Kidney epithelial cell (primary cell): ENCODE data around the gene ANAPC2. TPM values are rescaled to one million over a fixed set of nuclear protein-coding genes. Genes with fewer than 3 reads are reported as not detected.
A peak's percentile ranks its signal among the peaks of the same experiment; 100 is the strongest.

Experiments
- DNase-seq: peaks from one replicate; pipeline ENCODE4 v3.0.0-alpha.2; 2010; ENCODE audit warnings: low read depth
- H3K27me3 ChIP-seq: 2 replicates; pipeline ENCODE4 v1.6.0; 2011; ENCODE audit warnings: low read length; ENCODE audit not compliant: control insufficient read depth, insufficient read depth
- H3K36me3 ChIP-seq: 2 replicates; pipeline ENCODE4 v1.5.1; 2011; ENCODE audit warnings: low read length; ENCODE audit not compliant: control insufficient read depth, insufficient read depth
- H3K4me3 ChIP-seq: 2 replicates; pipeline ENCODE4 v1.5.1; 2011; ENCODE audit warnings: low read depth, mild to moderate bottlenecking, control low read depth, low read length
- total RNA-seq: library from RNA; depleted of rRNA; stranded (reverse); fragments of >200 nt; gene quantifications from 2 replicates; pipeline ENCODE4 v1.2.3, GENCODE V29; 2015
- TF ChIP-seq, protein P1 (sequence below): IDR thresholded peaks from 2 replicates; pipeline ENCODE4 v1.5.1; 2011; ENCODE audit warnings: mild to moderate bottlenecking, moderate library complexity, low read length, control low read depth, inconsistent platforms; ENCODE audit not compliant: insufficient read depth, poor library complexity, severe bottlenecking

The ANAPC2 gene
- total RNA-seq, 1 donor from 2014 or later, result 18.8 TPM

DNA sequence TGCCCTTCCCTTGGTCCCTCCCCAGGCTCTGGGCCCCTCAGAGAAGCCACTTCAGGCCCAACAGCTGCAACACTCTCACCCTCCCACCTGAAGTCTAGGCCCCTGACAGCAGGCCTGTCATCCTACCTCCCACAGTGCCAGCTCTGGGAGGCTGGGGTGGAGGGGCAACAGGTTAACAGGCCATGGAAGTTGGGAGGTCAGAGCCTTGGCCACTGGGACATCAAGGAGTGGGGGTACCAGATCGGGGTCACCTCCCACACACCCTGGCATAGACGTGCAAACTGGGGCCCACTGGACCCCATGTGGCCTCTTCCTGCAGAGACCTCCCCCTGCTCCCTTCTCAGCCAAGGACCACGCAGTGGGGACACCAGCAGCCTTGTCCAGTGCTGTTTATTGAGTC lies 2.9 kb upstream of the ANAPC2 start:
- H3K36me3 ChIP-seq, result no peaks in the 10 kb centered on the region
- no peak for DNase-seq
- no peak overlapping the region for H3K4me3 ChIP-seq
- TF ChIP-seq, protein P1, sequence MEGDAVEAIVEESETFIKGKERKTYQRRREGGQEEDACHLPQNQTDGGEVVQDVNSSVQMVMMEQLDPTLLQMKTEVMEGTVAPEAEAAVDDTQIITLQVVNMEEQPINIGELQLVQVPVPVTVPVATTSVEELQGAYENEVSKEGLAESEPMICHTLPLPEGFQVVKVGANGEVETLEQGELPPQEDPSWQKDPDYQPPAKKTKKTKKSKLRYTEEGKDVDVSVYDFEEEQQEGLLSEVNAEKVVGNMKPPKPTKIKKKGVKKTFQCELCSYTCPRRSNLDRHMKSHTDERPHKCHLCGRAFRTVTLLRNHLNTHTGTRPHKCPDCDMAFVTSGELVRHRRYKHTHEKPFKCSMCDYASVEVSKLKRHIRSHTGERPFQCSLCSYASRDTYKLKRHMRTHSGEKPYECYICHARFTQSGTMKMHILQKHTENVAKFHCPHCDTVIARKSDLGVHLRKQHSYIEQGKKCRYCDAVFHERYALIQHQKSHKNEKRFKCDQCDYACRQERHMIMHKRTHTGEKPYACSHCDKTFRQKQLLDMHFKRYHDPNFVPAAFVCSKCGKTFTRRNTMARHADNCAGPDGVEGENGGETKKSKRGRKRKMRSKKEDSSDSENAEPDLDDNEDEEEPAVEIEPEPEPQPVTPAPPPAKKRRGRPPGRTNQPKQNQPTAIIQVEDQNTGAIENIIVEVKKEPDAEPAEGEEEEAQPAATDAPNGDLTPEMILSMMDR, result no peak
- H3K27me3 ChIP-seq, result no peaks in the 10 kb centered on the region

DNA sequence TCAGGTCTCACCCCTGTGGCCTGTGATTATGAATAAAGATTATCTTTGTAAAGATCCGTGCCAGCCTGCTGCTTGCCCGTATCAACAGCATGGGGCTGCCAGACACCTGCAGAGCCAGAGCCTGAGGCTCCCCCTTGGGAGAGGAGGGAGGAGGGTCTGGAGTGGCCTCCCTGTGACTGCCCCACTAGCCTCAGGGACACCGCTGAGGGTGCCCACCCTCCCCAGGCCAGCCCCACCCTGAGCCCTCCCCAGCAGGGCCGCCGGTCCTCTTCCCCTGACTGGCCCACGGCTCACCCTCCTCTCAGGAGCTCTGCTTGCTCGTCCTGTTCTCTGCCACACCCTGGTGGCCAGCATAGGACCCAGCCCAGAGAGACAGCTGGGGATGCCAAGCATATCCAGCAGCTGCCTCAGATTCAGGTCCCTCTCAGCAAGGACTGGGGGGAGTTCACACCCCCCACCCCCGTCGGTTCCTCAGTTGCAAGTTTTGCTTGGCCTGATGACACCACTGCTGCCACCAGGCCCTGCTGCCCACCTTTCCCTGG lies 2.0 kb upstream of the ANAPC2 start:
- no peak for DNase-seq
- no peaks in the 10 kb centered on the region for H3K36me3 ChIP-seq
- no peaks in the 10 kb centered on the region for H3K27me3 ChIP-seq
- no peak overlapping the region for H3K4me3 ChIP-seq
- TF ChIP-seq, protein P1, result peak; percentile 6

DNA sequence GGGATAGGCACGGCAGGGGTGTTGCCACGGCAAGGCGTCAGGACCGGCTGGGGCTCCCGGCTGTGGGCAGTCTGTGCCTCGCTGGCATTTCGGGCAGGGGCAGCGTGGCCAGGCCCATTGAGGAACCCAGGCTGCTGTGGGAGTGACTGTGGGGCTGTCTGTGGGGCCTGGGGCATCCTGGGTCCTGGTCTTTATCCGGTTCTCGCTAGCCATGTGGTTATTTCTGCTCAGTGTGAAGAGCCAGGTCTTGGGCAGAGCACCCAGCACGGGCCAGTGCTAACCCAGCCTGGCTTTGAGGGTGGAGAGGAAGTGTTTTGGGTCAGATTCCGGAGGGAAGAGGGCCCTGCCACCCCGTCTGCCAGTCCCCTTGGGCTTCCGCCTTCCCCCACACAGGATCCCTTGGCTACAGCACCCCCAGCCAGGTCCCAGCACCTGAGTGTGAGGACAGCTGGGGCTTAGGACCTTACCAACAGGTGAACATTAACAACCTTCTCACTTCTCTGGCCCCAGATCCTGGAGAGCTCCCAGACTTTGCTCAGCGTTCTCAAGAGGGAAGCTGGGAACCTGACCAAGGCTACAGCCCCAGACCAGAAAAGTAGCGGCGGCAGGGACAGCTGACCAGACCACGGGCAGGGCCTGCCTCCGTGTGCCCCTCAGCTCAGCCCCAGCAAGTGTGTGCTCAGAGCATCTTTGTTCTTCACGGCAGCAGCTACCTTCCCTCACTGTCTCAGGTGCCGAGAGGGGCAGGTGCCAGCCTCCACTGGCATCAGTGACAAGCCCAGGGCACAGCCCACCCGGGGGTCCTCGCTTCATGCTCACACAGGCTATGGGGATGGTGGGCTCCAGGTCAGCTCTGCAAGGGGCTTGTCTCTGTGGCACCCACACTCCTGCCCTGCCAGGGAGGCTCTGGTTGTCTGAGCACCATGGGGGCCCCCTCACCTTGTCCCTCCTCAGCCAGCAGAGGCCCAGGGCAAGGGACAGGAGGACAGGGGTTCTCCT lies 1.2 kb upstream of the ANAPC2 start:
- no peak for DNase-seq
- no peaks in the 10 kb centered on the region for H3K36me3 ChIP-seq
- H3K4me3 ChIP-seq, result peak overlapping the region; percentile 88

DNA sequence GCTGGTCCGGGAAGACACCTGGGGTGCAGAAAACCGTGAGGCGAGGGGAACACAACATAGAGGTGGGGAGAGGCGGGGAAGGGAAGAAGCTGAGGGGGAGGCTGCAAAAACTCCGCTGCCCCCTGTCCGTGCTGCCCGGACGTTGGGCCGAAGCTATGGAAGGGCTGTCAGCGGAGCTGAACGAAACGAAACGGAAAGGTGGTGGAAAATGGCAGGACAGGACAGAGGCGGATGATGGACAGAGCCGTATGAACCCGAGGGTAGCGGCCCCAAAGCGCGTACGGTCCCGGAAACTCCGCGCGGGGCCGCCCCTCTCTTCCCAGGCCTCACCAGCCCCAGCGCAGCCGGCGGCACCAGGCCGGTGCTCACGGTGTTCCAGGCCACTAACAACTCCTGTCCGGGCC lies 272 bp downstream of the ANAPC2 start:
- no peaks in the 10 kb centered on the region for H3K27me3 ChIP-seq
- H3K4me3 ChIP-seq, result peak overlapping the region; percentile 88
- no peak for DNase-seq
- no peaks in the 10 kb centered on the region for H3K36me3 ChIP-seq
- TF ChIP-seq, protein P1, result no peak

More for the DNA sequence above, 1.2 kb upstream of the ANAPC2 start:
- H3K27me3 ChIP-seq, result no peaks in the 10 kb centered on the region
- TF ChIP-seq, protein P1, result no peak

DNA sequence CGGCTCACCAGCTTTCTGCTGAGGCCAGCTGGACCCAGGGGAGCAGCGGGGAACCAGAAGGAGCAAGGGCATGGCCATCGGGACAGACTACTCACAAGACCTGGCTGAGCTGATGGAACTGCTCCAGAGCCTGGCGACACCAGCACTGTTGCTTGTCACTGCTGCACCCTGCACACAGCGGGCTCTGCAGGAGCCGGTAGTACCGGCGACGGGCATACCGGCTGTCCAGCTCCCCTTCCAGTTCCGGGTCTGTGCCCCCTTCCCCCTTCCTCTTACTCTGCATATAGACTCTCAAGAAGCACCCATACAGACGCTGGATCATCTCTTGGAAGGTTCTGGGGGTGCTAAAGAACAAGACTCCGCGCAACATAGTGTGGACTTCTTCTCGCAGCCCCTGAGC lies 974 bp downstream of the ANAPC2 start:
- H3K27me3 ChIP-seq, result no peaks in the 10 kb centered on the region
- TF ChIP-seq, protein P1, result no peak
- peak overlapping the region; percentile 88 for H3K4me3 ChIP-seq
- no peak for DNase-seq
- no peaks in the 10 kb centered on the region for H3K36me3 ChIP-seq
